GM13976 (cell line): ENCODE results near the gene KIAA1328.

ENCODE experiments used
- DNase-seq: peaks from one replicate; pipeline ENCODE4 v3.0.0; 2012; ENCODE audit warnings: low spot score
- in situ Hi-C: fragments of 300-500 bp; cut with MboI; formaldehyde crosslinking; loops from one replicate; pipeline ENCODE4 v1.12.0; 2022; ENCODE audit warnings: low sequenced_read_pairs, mixed read lengths, inconsistent platforms; ENCODE audit not compliant: unreplicated experiment
- TF ChIP-seq, protein P1 (sequence below): IDR thresholded peaks from 2 replicates; pipeline ENCODE4 v1.5.1; 2012; ENCODE audit warnings: borderline replicate concordance, mild to moderate bottlenecking; ENCODE audit not compliant: insufficient read depth; ENCODE audit errors: extremely low read depth, missing control alignments, control extremely low read depth

The KIAA1328 gene

DNA sequence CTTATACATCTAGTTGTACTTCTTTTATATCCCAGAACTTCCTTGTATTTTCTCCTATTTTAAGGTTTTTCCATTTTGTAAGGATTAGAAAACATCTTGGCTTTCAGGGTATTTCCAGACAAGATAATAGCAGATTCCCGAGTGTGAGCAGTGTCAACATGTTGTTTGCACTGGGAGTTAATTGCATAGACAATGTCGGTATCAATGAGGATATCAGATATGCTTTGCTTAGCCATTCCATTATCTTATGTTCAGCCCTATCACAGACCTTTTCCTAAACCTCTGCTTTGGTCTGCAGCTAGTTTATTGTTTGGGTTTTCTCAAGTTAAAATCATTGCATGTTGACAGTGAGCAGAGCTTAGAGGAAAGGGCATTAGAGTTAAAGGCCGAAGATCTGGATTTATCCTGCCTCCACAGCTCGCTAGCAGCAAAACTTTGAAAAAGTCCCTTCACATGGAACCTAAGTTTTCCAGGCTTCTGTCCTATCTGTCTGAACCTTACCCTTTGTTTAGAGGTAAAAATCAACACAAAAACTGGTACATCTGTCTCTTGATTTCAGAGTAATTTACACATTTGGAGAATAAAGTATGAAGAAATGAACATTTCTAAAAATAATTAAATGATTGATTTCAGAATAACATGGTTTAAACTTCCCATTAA is 355.4 kb downstream of the KIAA1328 start:
- in situ Hi-C loops, result no loop called here
- DNase-seq, result no peak
- TF ChIP-seq, protein P1, sequence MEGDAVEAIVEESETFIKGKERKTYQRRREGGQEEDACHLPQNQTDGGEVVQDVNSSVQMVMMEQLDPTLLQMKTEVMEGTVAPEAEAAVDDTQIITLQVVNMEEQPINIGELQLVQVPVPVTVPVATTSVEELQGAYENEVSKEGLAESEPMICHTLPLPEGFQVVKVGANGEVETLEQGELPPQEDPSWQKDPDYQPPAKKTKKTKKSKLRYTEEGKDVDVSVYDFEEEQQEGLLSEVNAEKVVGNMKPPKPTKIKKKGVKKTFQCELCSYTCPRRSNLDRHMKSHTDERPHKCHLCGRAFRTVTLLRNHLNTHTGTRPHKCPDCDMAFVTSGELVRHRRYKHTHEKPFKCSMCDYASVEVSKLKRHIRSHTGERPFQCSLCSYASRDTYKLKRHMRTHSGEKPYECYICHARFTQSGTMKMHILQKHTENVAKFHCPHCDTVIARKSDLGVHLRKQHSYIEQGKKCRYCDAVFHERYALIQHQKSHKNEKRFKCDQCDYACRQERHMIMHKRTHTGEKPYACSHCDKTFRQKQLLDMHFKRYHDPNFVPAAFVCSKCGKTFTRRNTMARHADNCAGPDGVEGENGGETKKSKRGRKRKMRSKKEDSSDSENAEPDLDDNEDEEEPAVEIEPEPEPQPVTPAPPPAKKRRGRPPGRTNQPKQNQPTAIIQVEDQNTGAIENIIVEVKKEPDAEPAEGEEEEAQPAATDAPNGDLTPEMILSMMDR, result no peak

- TF ChIP-seq, protein P1, result no peak
- in situ Hi-C loops, result no loop called here
- DNase-seq, result no peak
Measured at GRCh38 chr18:37188016-37188791, 359.3 kb downstream of the KIAA1328 start.

GRCh38 chr18:37199741-37200140 is 370.8 kb downstream of the KIAA1328 start:
- in situ Hi-C loops, result no loop called here
- DNase-seq, result no peak
- TF ChIP-seq, protein P1, result no peak

GRCh38 chr18:37207343-37207742 is 378.4 kb downstream of the KIAA1328 start:
- no peak for DNase-seq
- in situ Hi-C loops, result no loop called here
- TF ChIP-seq, protein P1, result no peak

DNA sequence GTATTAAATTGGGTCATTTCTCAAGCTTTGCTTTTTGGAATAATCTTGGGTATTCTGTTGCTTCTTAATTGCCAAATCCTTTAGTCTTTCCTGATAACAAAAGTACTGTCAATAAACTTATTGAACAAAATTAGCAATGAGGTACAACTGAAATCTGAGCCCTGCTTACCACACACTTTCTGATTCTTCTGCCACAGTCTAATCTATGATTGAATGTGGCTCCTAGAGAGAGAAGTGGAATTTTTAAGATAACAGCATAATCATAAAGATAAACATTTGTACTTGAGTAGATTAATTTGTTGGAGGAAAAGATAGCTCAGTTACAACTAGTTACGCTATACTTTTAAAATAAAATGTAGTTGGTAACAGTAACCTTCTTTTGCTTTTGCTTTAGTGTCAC is 381.9 kb downstream of the KIAA1328 start:
- in situ Hi-C loops, result no loop called here
- TF ChIP-seq, protein P1, result no peak

DNA sequence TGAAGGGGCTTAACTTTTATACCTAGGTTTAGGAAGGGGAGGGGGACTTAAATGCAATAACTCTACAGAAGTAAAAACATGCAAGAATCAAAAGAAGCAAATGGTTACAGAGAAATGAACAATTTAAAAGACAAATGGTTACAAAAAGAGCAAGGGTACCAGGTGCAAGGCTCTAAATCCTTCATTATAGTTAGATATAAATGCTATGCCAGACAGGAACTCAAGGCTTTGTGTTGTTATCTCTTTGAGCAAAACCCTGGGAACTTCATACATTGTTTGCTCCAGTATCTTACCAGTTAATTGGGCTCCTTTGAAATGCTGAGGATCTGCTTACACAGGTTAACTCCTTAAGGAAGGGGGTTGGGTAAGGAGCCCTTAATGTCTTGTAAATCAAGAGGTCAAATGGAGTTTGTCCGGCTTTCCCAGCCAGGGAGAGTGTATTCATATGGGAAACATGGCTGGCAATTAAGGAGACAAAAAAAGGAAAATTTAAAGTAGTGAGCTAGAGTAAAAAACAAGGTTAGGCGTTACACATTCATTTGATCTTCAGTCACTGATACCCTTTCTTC is 389.2 kb downstream of the KIAA1328 start:
- in situ Hi-C loops, result no loop called here
- no peak for DNase-seq
- TF ChIP-seq, protein P1, result no peak

More for the DNA sequence above, 381.9 kb downstream of the KIAA1328 start:
- DNase-seq, result no peak
